HG03521 (cell line): Measurements from ENCODE around the gene ZNF275.
A peak's percentile ranks its signal among the peaks of the same experiment; 100 is the strongest.
"Not testable (repeated sequence)": the region's sequence is repeated elsewhere in the genome, so short reads cannot be mapped to it uniquely, and the experiment has no call there.

ENCODE experiments used
- ATAC-seq: cut with Tn5 transposase; IDR thresholded peaks from one replicate; pipeline ENCODE4 v1.9.1; 2021; ENCODE audit warnings: mild to moderate bottlenecking, moderate library complexity; ENCODE audit not compliant: unreplicated experiment

Gene ZNF275

GRCh38 chrX:153333821-153334653, at the start of gene ZNF275:
Gene ZNF275 (plus strand): TSS chrX:153334153. CDS start chrX:153336680, 2,527 bp downstream.
- peak; percentile 90 for ATAC-seq

DNA sequence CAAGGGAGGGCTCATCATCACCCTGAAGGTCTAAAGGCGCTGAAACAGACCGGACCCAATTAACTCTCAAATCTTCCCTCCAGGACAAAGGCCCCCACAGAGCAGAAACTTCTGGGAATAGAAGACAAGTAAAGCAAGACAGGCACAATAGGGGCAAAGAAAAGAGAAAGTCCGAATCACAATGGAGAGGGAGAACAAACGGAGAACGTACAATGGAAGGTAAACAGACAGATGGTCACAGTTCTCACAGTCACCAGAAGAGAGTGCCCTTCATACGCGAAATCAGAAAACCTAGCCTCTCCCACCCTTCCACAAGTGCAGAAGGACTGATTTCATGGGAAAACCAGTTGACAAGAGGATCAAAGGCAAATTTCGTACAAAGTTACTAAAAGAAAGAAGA, 48.3 kb upstream of the ZNF275 start:
- ATAC-seq, result not testable (repeated sequence)

GRCh38 chrX:153288807-153289206, 45.1 kb upstream of the ZNF275 start:
- not testable (repeated sequence) for ATAC-seq

DNA sequence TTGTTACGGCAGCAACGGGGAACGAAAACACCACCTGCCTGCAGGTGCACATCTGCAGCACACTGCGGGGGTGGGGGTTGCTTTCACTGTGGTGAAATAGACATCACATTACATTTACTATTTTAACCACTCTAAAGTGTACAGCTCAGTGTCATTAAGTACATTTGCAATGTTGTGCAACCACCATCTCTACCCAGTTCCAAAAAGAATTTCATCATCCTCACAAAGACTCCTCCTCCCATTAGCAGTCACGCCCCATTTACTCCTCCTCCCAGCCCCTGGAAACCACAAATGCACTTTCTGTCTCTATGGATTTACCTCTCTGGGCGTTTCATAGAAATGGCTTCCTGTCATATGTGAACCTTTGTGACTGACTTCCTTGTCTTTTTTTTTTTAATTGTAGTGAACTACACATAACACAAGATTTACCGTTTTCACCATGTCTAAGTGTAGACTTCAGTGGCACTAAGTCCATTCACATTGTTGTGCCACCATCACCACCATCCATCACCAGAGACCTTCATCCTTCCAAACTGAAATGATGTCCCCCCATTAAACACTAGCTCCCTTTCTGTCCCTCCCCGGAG, 40.4 kb upstream of the ZNF275 start:
- ATAC-seq, result peak; percentile 45

- ATAC-seq, result no peak
Observed at GRCh38 chrX:153297376-153297775, 36.6 kb upstream of the ZNF275 start.

DNA sequence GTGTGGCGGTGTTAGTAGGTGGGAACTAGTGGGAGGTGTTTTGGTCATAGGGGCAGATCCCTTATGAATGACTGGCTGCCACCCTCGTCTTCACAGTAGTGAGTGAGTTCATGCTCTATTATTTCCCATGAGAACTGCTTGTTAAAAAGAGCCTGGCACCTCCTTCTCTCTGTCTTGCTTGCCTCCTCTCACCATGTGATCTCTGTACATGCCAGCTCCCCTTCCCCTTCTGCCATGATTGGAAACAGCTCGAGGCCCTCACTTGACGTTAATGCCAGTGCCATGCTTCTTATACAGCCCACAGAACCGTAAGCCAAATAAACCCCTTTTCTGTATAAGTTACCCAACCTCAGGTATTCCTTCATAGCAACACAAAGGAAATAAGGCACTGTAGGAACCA, 34.1 kb upstream of the ZNF275 start:
- ATAC-seq, result no peak

- ATAC-seq, result no peak
Observed at GRCh38 chrX:153301746-153302145, 32.2 kb upstream of the ZNF275 start.

GRCh38 chrX:153302796-153303195, 31.2 kb upstream of the ZNF275 start:
- ATAC-seq, result no peak

- ATAC-seq, result no peak
Observed at GRCh38 chrX:153303276-153304262, 30.4 kb upstream of the ZNF275 start.

- no peak for ATAC-seq
Observed at GRCh38 chrX:153304988-153305736, 28.8 kb upstream of the ZNF275 start.

DNA sequence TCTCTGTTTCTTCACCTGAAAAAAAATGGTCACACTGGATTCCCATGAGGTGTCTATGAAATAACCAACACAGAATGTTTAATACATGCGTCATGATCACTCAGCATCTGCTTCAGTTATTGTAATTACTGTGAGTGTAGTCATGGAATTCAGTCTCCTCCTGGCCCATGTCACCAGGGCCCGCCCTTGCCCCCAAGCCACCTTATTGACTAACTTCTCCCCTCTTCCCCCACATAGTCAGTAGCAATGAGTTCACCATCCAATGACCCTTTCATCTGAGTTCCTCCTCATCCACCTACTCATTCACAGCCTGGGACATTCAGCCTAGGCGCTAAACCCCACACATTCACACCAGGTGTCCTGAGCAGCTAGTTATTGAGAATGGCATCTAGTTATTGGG, 28.0 kb upstream of the ZNF275 start:
- ATAC-seq, result no peak

GRCh38 chrX:153306527-153307115, 27.3 kb upstream of the ZNF275 start:
- no peak for ATAC-seq

DNA sequence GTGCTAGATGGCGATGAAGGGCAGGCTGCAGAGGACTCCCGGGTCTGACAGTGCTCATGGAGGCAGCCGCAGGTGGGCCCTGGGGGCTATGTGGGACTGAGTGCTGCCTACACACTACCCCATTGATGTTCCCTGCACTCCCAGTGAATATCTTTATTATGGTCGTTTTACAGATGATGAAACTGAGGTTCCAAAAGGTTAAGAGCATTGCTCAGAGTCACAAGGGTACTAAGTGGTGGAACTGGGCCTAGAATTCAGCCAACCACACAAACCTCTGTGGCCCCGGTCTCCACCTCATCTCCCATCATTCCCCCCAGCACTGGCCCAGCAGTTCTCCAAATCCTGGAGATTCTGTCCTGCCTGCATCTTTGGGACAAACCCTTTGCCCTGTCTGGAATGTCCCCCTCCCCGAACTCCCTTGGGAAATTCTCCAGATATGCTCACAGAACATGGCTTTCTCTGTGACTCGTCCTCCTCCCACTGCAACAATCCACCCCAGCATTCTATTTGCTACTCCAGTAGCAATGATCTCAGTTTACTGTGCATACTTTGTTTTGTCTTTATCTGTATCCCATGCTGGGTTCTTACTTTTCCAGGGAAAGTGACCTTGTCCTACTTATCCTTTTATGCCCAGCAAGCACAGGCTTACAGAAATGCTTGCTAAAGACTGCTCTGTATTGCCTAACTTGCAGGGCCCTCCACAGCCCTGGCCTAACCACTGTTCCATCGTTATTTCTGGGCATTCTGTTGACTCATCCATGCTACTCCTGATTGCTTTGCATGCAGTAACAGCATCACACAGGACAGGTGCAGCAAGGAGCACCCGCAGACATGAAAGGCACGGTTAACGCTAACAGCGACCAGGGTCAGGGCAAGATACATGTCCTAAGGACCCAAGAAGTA, 26.4 kb upstream of the ZNF275 start:
- ATAC-seq, result no peak

DNA sequence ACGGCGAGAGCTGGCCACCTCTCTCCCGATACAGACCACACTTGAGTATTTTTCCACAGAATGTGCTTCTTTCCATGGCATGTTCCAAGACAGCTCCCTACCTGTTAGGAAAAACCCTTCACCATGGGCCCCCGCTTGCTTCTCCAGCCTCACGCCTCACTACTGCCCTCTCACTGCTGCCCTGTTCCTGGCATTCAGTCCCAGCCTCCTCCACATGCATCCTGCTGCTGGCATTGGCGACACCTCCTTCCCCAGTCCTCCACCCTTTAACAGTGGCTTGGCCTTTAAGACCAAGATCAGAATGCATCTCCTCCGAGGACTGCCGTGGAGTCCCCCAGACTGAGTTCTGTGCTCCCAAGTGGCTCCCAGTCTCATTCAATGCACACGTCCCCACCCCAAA, 23.1 kb upstream of the ZNF275 start:
- no peak for ATAC-seq

DNA sequence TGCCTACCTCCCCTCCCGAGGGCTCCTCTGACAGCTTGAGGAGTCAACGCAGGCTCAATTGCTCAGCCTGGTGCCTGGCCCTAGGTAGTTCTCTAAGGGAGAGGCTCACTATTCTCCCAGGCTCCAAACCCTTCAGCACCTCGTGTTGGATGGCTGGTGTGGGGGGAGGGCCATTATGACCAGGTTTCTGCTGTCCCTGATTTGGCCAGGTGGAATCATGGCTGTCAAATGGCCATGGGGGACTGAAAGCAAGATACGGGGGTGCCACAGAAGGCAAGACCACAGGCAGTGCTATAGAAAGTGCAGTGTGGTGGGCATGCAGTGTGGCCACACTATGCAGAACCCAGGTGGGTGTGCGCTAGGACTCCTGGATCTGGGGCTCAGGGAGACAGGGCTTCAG, 21.9 kb upstream of the ZNF275 start:
- ATAC-seq, result no peak

DNA sequence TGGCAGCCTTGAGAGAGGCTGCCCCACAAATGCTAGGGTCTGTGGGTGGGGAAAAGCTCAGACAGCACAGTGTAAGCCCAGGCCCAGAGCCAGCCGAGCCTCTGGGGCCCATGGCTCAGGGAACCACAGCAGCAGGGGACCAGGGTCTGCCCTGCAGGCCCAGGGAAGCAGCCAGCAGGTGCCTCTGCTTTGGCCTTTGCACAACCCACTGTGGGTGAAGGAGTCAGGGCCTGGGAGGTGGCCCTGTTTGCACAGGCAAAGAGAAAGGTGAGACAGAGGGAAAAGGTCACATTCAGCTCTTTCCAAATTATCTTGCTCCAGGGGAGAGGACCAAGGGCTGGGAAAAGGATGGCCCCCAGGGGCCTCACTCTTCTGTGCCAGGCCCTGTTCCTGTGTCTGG, 21.1 kb upstream of the ZNF275 start:
- ATAC-seq, result no peak

DNA sequence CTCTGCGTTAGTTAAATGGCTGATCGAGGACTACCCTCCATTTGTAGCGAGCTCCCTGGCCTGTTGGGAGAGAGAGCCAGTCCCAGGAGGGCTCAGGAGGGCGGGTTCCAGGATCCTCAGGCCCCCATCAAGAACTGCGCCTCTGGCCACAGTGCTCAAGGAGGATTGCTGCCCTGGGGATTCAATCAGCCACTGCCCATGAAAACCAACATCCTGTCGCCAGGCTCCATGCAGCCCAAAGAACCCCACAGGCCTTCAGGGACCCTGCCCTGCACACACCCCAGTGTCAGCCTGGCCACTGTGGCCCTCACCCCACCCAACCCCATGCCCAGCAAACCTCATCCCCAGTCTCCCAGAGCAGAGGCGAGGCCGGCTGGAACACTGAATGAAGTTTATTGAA, 16.6 kb upstream of the ZNF275 start:
- ATAC-seq, result no peak

GRCh38 chrX:153317996-153318722, 15.8 kb upstream of the ZNF275 start:
- ATAC-seq, result no peak

DNA sequence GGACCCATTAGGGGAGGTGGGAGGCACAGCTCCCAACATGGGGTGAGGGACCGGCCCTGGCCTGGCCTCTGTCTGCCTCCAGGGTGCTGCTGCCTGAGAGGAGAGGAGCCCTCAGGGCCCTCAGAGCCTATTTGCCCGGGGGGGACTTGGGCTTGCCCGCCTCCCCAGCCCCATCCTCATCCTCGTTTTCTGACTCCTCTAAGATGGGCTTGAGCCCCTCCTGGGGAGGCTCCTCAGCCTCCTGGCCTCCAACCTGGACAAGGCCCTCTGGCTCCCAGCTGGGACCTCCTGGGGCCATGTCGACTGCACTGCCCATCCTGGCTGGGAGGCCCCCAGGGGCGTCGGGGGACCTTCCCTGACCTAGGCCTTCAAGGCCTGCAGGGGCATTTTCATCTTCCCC, 15.1 kb upstream of the ZNF275 start:
- ATAC-seq, result no peak
